ENCODE measurements around the gene LEF1. TPM values are rescaled to one million over a fixed set of nuclear protein-coding genes. Genes with fewer than 3 reads are reported as not detected.

LEF1 gene
- total and polyA plus RNA-seq, 9 of the 15 experiments (the other 6 are each of a cell fraction or from before 2014, with no cell fraction given): 15.1 to 81.1 (median 29.7) TPM

- TF ChIP-seq YY1 (IDR thresholded peaks at IDR 0.05; ENCODE audit: borderline replicate concordance in 1 of 3, control insufficient read depth in 1 of 3, extremely low read depth in 1 of 3, insufficient read depth in 3 of 3, insufficient read length in 1 of 3, insufficient replicate concordance in 2 of 3, low read depth in 1 of 3, low read length in 2 of 3) (peak in 1 of 3 experiments; percentile 13), ZNF253 (CRISPR knock-in tag; conservative IDR thresholded peaks at IDR 0.05) (no peak), SMARCA4 (IDR thresholded peaks at IDR 0.05) (peak; percentile 95), ATF6 (CRISPR knock-in tag; IDR thresholded peaks at IDR 0.05) (no peak), ZNF77 (CRISPR knock-in tag; IDR thresholded peaks at IDR 0.05) (no peak), NFIC (IDR thresholded peaks at IDR 0.05) (peak; percentile 88), SREBF2 (CRISPR knock-in tag; IDR thresholded peaks at IDR 0.05) (no peak), ZNF354B (CRISPR knock-in tag; IDR thresholded peaks at IDR 0.05) (no peak), ZNF280A (IDR thresholded peaks at IDR 0.05; ENCODE audit: low read depth, partially characterized antibody) (no peak), KHSRP (IDR thresholded peaks at IDR 0.05) (peak; percentile 49; the same call in 1 of the 2 replicates), FOXK1 (CRISPR knock-in tag; IDR thresholded peaks at IDR 0.05; ENCODE audit: borderline replicate concordance) (no peak), EZH2 (IDR thresholded peaks at IDR 0.05; ENCODE audit: borderline replicate concordance, low read depth, low read length) (no peak; the same call in 1 of the 2 replicates), SPI1 (IDR thresholded peaks at IDR 0.05; ENCODE audit: borderline replicate concordance, low read depth, low read length) (peak; percentile 16; the same call in 1 of the 2 replicates), ERF (CRISPR knock-in tag; IDR thresholded peaks at IDR 0.05) (no peak), NFE2 (IDR thresholded peaks at IDR 0.05; ENCODE audit: low read depth) (peak; percentile 37; the same call in 1 of the 2 replicates), CBFB (CRISPR knock-in tag; IDR thresholded peaks at IDR 0.05) (no peak), FOXA3 (CRISPR knock-in tag; conservative IDR thresholded peaks at IDR 0.05 in 1 of 2, IDR thresholded peaks at IDR 0.05 in 1 of 2) (peak in 1 of 2 experiments; percentile 22; a peak in 1 of 4 replicates), SMARCE1 (IDR thresholded peaks at IDR 0.05) (peak; percentile 91), ZMIZ1 (IDR thresholded peaks at IDR 0.05; ENCODE audit: low read depth in 2 of 2, low read length in 2 of 2) (peak in 1 of 2 experiments; percentile 89; a peak in 2 of 4 replicates), GATAD2B (IDR thresholded peaks at IDR 0.05; ENCODE audit: borderline replicate concordance) (0 out of 2 replicates have a peak, but pooled peaks have one; percentile 29), ZSCAN29 (IDR thresholded peaks at IDR 0.05) (no peak)
- TF ChIP-seq, protein P1, sequence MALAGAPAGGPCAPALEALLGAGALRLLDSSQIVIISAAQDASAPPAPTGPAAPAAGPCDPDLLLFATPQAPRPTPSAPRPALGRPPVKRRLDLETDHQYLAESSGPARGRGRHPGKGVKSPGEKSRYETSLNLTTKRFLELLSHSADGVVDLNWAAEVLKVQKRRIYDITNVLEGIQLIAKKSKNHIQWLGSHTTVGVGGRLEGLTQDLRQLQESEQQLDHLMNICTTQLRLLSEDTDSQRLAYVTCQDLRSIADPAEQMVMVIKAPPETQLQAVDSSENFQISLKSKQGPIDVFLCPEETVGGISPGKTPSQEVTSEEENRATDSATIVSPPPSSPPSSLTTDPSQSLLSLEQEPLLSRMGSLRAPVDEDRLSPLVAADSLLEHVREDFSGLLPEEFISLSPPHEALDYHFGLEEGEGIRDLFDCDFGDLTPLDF (CRISPR knock-in tag; IDR thresholded peaks at IDR 0.05): no peak
These were observed 54.2 kb downstream of the LEF1 start (continued) for GRCh38 chr4:108114503-108114902.

Data from K562 (cell line).